ENCODE measurements around the gene TMEM74B.

DNA sequence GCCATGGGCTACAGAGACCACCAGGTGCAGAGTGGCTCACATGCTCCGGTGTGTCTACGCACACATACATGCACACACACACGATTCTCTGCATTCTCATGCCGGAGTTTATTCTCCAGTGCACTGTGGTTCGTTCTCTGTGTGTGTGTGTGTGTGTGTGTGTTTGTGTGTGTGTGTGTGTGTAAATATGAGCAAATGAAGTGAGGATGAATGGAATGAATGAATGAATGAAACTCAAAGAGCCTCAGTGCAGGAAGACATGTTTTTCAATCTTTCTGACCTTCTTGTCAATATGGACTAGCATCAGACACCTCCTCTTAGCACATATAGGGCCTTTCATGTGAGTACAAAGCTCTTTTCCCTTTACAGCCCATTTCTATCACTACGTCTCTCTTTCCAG lies 1.6 kb downstream of the TMEM74B start:
- TF ChIP-seq CTCF (conservative IDR thresholded peaks at IDR 0.05; ENCODE audit: low read length) (no peak), EZH2phosphoT487 (IDR thresholded peaks at IDR 0.05; ENCODE audit: borderline replicate concordance, low read depth, low read length) (no peak)

Measured in OCI-LY7 (cell line).